Measurements from ENCODE around the gene INPP5A.

Gene INPP5A

DNA sequence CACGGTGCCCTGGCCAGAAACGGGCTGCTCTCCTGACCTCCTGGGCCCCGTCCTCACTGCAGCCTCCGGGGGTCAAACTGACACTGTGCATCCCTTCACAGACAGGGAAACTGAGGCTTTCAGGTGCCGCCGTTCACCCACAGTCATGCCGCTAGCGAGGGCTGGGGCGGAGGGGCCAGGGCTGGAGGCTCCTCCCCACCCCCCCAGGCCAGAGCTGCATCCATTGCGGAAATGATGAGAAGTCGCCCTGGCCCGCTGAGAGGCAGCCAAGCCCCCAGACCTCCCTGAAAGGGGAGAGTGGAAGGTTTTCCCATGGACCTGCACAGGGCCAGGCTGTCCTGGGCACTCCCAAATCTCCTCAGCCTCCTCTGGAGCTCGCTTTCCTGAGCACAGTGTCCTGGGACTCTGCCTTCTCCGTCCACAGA lies 16.5 kb upstream of the INPP5A start:
- Histone ChIP-seq H3K27me3 (ENCODE audit: insufficient read depth, low read depth, severe bottlenecking) (no peaks in the 10 kb centered on the region), H3K36me3 (no peaks in the 10 kb centered on the region), H3K4me3 (ENCODE audit: low read depth, low read length) (no peak overlapping the region), H3K27ac (no peak overlapping the region), H3K9me3 (ENCODE audit: severe bottlenecking) (no peaks in the 10 kb centered on the region)
- no peak for TF ChIP-seq CTCF (IDR thresholded peaks at IDR 0.05; ENCODE audit: low read depth, low read length)
- DNase-seq = no peak

- Histone ChIP-seq H3K4me3 (ENCODE audit: low read depth, low read length) (no peak overlapping the region), H3K27ac (no peak overlapping the region), H3K36me3 (no peaks in the 10 kb centered on the region), H3K27me3 (ENCODE audit: insufficient read depth, low read depth, severe bottlenecking) (no peaks in the 10 kb centered on the region), H3K9me3 (ENCODE audit: severe bottlenecking) (no peaks in the 10 kb centered on the region)
- no peak for TF ChIP-seq CTCF (IDR thresholded peaks at IDR 0.05; ENCODE audit: low read depth, low read length)
- no peak for DNase-seq
Observed at GRCh38 chr10:132521466-132522102, 16.0 kb upstream of the INPP5A start.

GRCh38 chr10:132522521-132523411 lies 14.8 kb upstream of the INPP5A start:
- Histone ChIP-seq H3K4me3 (ENCODE audit: low read depth, low read length) (no peak overlapping the region), H3K36me3 (no peaks in the 10 kb centered on the region), H3K27ac (no peak overlapping the region), H3K27me3 (ENCODE audit: insufficient read depth, low read depth, severe bottlenecking) (peaks cover 3% of the 10 kb centered on the region), H3K9me3 (ENCODE audit: severe bottlenecking) (no peaks in the 10 kb centered on the region)
- no peak for TF ChIP-seq CTCF (IDR thresholded peaks at IDR 0.05; ENCODE audit: low read depth, low read length)
- DNase-seq = no peak

DNA sequence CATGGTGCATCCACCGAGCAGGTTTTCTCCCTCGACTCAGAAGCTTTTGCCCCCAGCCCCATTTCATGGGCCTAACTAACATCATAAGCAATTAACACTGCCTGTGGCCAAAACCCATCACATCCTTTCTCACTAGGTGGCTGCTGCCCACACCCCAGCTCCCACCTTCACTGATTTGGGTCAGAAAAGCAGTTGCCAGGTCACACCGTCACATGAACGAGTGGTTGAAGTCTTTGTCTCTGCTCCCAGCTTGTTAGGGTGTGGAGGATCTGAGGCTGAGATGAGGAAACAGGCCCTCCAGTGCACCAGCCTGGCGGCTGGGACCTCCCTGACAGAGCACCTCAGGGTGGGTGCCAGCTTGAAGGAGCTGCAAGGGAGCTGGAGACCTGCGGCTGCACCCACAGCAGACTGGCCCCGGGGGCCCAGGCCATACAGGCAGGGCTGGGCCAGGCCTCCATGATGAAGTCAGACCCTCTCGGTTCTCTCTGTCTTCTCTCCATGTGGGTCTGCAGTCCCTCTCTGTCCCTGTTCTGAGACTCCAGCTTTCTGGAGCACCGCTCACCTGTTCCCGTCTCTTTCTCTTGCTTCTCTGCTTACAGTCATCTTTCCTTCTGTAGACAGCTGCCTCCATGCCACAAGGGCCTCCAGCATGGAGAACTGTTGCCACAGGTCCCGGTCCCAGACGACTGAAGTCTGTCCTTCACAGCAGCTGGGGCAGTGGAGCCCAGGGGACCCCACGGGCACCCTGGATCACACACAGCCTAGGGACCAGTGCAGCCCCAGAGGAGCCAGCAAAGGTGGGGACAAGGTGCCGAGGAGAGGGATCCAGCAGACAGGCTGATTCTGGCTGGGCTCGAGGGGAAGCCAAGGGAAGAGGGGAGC lies 13.8 kb upstream of the INPP5A start:
- no peak for TF ChIP-seq CTCF (IDR thresholded peaks at IDR 0.05; ENCODE audit: low read depth, low read length)
- Histone ChIP-seq H3K9me3 (ENCODE audit: severe bottlenecking) (no peaks in the 10 kb centered on the region), H3K4me3 (ENCODE audit: low read depth, low read length) (no peak overlapping the region), H3K27me3 (ENCODE audit: insufficient read depth, low read depth, severe bottlenecking) (peaks cover 10% of the 10 kb centered on the region), H3K27ac (no peak overlapping the region), H3K36me3 (no peaks in the 10 kb centered on the region)
- no peak for DNase-seq

- Histone ChIP-seq H3K27ac (no peak overlapping the region), H3K4me3 (ENCODE audit: low read depth, low read length) (no peak overlapping the region), H3K9me3 (ENCODE audit: severe bottlenecking) (no peaks in the 10 kb centered on the region), H3K36me3 (no peaks in the 10 kb centered on the region), H3K27me3 (ENCODE audit: insufficient read depth, low read depth, severe bottlenecking) (peaks cover 10% of the 10 kb centered on the region)
- no peak for DNase-seq
- no peak for TF ChIP-seq CTCF (IDR thresholded peaks at IDR 0.05; ENCODE audit: low read depth, low read length)
Observed at GRCh38 chr10:132524443-132525285, 12.9 kb upstream of the INPP5A start.

Data from WERI-Rb-1 (cell line).